NCI-H226 (cell line): ENCODE measurements around the gene TMEM248.

ENCODE experiments used
- DNase-seq: peaks from one replicate; pipeline ENCODE4 v3.0.0-alpha.2; 2015

Gene TMEM248

DNA sequence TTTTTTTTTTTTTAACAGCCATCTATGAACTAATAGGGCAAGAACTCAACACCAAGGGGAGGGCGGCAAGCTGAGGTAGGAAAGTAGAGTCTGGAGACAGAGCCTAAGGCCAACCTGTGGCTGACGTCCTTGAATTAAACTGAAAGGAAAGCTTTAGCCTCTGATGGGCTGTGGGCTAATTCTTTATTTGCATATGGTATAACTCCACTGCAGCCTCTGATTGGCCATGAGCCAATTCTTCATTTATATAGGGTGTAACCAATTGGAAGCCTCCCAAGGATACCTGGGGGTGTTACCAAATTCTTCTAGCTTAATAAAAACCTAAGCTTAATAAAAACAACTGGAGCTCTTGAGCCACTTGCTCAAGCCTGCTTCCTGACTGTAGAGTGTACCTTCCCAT lies 85.9 kb downstream of the TMEM248 start:
- DNase-seq = no peak
